DOHH2 (cell line): ENCODE data around the gene GINS2.

Experiments
- H3F3A ChIP-seq: fragments of 200-600 bp; sonication (generic), shearing (Covaris generic); 2 replicates; pipeline ENCODE4 v1.6.0; 2016; ENCODE audit warnings: antibody characterized with exemption, mild to moderate bottlenecking; ENCODE audit not compliant: control insufficient read depth, insufficient read depth
- H3K27ac ChIP-seq: fragments of 200-600 bp; sonication (generic); 2 replicates; pipeline ENCODE4 v1.5.1; 2014; ENCODE audit warnings: low read depth, mild to moderate bottlenecking, low read length, moderate library complexity
- H3K27me3 ChIP-seq: fragments of 200-600 bp; sonication (generic); 2 replicates; pipeline ENCODE4 v1.6.1; 2014; ENCODE audit warnings: mild to moderate bottlenecking, low read length, mixed read lengths; ENCODE audit not compliant: control insufficient read depth
- H3K36me3 ChIP-seq: fragments of 200-600 bp; sonication (generic); 2 replicates; pipeline ENCODE4 v1.6.1; 2014; ENCODE audit warnings: mild to moderate bottlenecking, low read length, moderate library complexity, mixed read lengths; ENCODE audit not compliant: control insufficient read depth
- H3K4me1 ChIP-seq: fragments of 200-600 bp; sonication (generic); 2 replicates; pipeline ENCODE4 v1.6.1; 2014; ENCODE audit warnings: mild to moderate bottlenecking, low read length, mixed read lengths; ENCODE audit not compliant: control insufficient read depth
- H3K4me2 ChIP-seq: fragments of 200-600 bp; sonication (generic); 2 replicates; pipeline ENCODE4 v1.6.0; 2014; ENCODE audit warnings: mild to moderate bottlenecking, low read length, moderate library complexity
- H3K4me3 ChIP-seq: fragments of 200-600 bp; sonication (generic); 2 replicates; pipeline ENCODE4 v1.5.1; 2014; ENCODE audit warnings: mild to moderate bottlenecking, low read length, mixed read lengths
- H3K79me2 ChIP-seq: fragments of 200-600 bp; sonication (generic); 2 replicates; pipeline ENCODE4 v1.6.1; 2014; ENCODE audit warnings: mild to moderate bottlenecking, low read length, mixed read lengths; ENCODE audit not compliant: control insufficient read depth
- H3K9me2 ChIP-seq: fragments of 200-600 bp; sonication (generic); replicated peaks from 2 replicates; pipeline ENCODE4 v1.6.1; 2014; ENCODE audit warnings: mild to moderate bottlenecking, low read length, mixed read lengths; ENCODE audit not compliant: control insufficient read depth
- H3K9me3 ChIP-seq: fragments of 200-600 bp; sonication (generic); 2 replicates; pipeline ENCODE4 v1.6.1; 2014; ENCODE audit warnings: antibody characterized with exemption, low read length, mixed read lengths; ENCODE audit not compliant: control insufficient read depth, insufficient read depth
- H4K20me1 ChIP-seq: fragments of 200-600 bp; sonication (generic); 2 replicates; pipeline ENCODE4 v1.6.0; 2014; ENCODE audit warnings: low read depth, mild to moderate bottlenecking, antibody characterized with exemption, low read length, moderate library complexity; ENCODE audit not compliant: control insufficient read depth, insufficient read depth
- CTCF ChIP-seq: fragments of 200-600 bp; sonication (generic); IDR thresholded peaks from one replicate; pipeline ENCODE4 v1.5.1; 2014; ENCODE audit warnings: antibody characterized with exemption, mild to moderate bottlenecking, low read depth, low read length; ENCODE audit not compliant: poor library complexity, severe bottlenecking
- EZH2phosphoT487 ChIP-seq: fragments of 200-600 bp; sonication (generic); IDR thresholded peaks from 2 replicates; pipeline ENCODE4 v1.6.1; 2017; ENCODE audit warnings: borderline replicate concordance, mild to moderate bottlenecking, antibody characterized with exemption, low read length, moderate library complexity, mixed read lengths

The GINS2 gene

GRCh38 chr16:85724126-85724879, 35.5 kb upstream of the GINS2 start:
- no peaks in the 10 kb centered on the region for H3K27me3 ChIP-seq
- H4K20me1 ChIP-seq = peaks cover 2% of the 10 kb centered on the region; the same call in 1 of the 2 replicates
- no peak overlapping the region for H3K4me2 ChIP-seq
- H3K79me2 ChIP-seq = no peaks in the 10 kb centered on the region
- TF ChIP-seq CTCF (no peak), EZH2phosphoT487 (no peak)
- no peak overlapping the region for H3K27ac ChIP-seq
- no peaks in the 10 kb centered on the region for H3K9me2 ChIP-seq
- H3K9me3 ChIP-seq = no peaks in the 10 kb centered on the region
- no peaks in the 10 kb centered on the region for H3K4me1 ChIP-seq
- no peaks in the 10 kb centered on the region for H3F3A ChIP-seq
- H3K4me3 ChIP-seq = no peak overlapping the region
- no peaks in the 10 kb centered on the region for H3K36me3 ChIP-seq

GRCh38 chr16:85722128-85722893, 33.6 kb upstream of the GINS2 start:
- H3K27ac ChIP-seq = no peak overlapping the region
- no peaks in the 10 kb centered on the region for H3K79me2 ChIP-seq
- TF ChIP-seq CTCF (no peak), EZH2phosphoT487 (no peak)
- H3K4me2 ChIP-seq = no peak overlapping the region
- peaks cover 10% of the 10 kb centered on the region; the same call in 1 of the 2 replicates for H4K20me1 ChIP-seq
- no peaks in the 10 kb centered on the region for H3F3A ChIP-seq
- no peaks in the 10 kb centered on the region for H3K36me3 ChIP-seq
- H3K4me1 ChIP-seq = peaks cover 10% of the 10 kb centered on the region
- no peaks in the 10 kb centered on the region for H3K9me3 ChIP-seq
- H3K27me3 ChIP-seq = peaks cover 4% of the 10 kb centered on the region; the same call in 1 of the 2 replicates
- H3K9me2 ChIP-seq = no peaks in the 10 kb centered on the region
- no peak overlapping the region for H3K4me3 ChIP-seq

GRCh38 chr16:85720302-85720637, 31.5 kb upstream of the GINS2 start:
- peaks cover 10% of the 10 kb centered on the region; the same call in 1 of the 2 replicates for H4K20me1 ChIP-seq
- H3K4me2 ChIP-seq = no peak overlapping the region
- TF ChIP-seq CTCF = no peak
- TF ChIP-seq EZH2phosphoT487 = no peak
- H3K27ac ChIP-seq = no peak overlapping the region
- H3K9me3 ChIP-seq = no peaks in the 10 kb centered on the region
- H3K9me2 ChIP-seq = no peaks in the 10 kb centered on the region
- H3K4me1 ChIP-seq = peaks cover 18% of the 10 kb centered on the region
- H3F3A ChIP-seq = peaks cover 4% of the 10 kb centered on the region; the same call in 1 of the 2 replicates
- H3K36me3 ChIP-seq = no peaks in the 10 kb centered on the region
- H3K4me3 ChIP-seq = no peak overlapping the region
- peaks cover 24% of the 10 kb centered on the region for H3K27me3 ChIP-seq
- H3K79me2 ChIP-seq = no peaks in the 10 kb centered on the region
